Natural killer cell treated with Interleukin-12 subunit alpha and Interleukin-12 subunit beta and Interleukin-15 and Interleukin-18, amount 100 ng/mL, for 72 hours (primary cell): ENCODE results near the gene PRUNE1. TPM values are rescaled to one million over a fixed set of nuclear protein-coding genes. Genes with fewer than 3 reads are reported as not detected.

Source experiments
- ATAC-seq, 2 donors: fragments of 150-1000 bp; cut with Tn5 transposase in 1 of 2; sonication (Bioruptor Pico), chemical (Tn5 transposase) in 1 of 2; 2 replicates each; pipeline ENCODE4 v1.10.0; 2021
- DNase-seq: peaks from one replicate; pipeline ENCODE4 v3.0.0; 2022; ENCODE audit warnings: low spot score
- H3K27ac Mint-ChIP-seq, 2 donors: 1 replicate in 1 of 2; 2 replicates in 1 of 2; pipeline ENCODE4 v1.8.0; 2022; ENCODE audit warnings: mixed read lengths in 2 of 2, mild to moderate bottlenecking in 1 of 2, moderate library complexity in 1 of 2
- H3K27me3 Mint-ChIP-seq, 2 donors: 1 replicate in 1 of 2; 2 replicates in 1 of 2; pipeline ENCODE4 v1.8.0; 2022; ENCODE audit warnings: mixed read lengths in 2 of 2
- H3K36me3 Mint-ChIP-seq: one replicate; pipeline ENCODE4 v1.8.0; 2022; ENCODE audit warnings: mixed read lengths
- H3K4me1 Mint-ChIP-seq, 2 donors: 1 replicate in 1 of 2; 2 replicates in 1 of 2; pipeline ENCODE4 v1.8.0; 2022; ENCODE audit warnings: low read depth in 2 of 2, mixed read lengths in 2 of 2, mild to moderate bottlenecking in 1 of 2
- H3K4me3 Mint-ChIP-seq: one replicate; pipeline ENCODE4 v1.8.0; 2022; ENCODE audit warnings: mixed read lengths
- H3K9me3 Mint-ChIP-seq: 2 replicates; pipeline ENCODE4 v1.8.0; 2022; ENCODE audit warnings: mixed read lengths
- total RNA-seq, 2 donors: library from RNA; stranded (reverse); gene quantifications; one replicate each; pipeline ENCODE4 v1.2.3, GENCODE V29; 2022

The PRUNE1 gene
- total RNA-seq, 2 donors from 2014 or later = 12.7 to 13.1 TPM

DNA sequence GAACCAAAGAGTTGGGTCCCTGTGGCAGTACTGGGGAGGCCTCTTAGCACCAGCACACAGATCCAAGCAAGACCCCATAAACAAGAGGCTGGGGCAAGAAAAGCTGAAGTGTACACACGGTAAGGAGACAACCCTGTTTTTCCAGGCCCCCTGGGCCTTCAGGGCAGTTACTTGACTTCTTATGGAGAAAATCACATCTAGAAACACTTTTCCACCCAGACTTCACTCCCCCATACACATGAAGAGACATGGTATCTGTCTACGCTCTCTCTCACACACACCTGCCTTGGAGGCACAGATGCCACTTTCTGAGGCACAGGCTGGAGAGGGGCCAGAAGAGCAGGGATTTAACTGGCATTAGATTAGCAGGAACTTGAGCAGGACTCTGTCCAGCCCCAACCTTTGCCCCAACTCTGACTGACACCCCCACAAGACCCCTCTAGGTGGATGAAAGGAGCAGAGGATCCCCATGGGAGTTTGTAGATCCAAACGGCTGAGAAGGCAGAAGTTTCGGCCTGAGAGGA is 35.8 kb upstream of the PRUNE1 start:
- ATAC-seq (no peak), DNase-seq (no peak)
- H3K4me1 Mint-ChIP-seq = peaks cover 50 to 57% of the 10 kb centered on the region in 2 donors
- peak overlapping the region; percentile 88 for H3K4me3 Mint-ChIP-seq
- peaks cover 8% of the 10 kb centered on the region for H3K36me3 Mint-ChIP-seq
- H3K27ac Mint-ChIP-seq = peak overlapping the region; percentile 74 to 93
- H3K9me3 Mint-ChIP-seq = no peaks in the 10 kb centered on the region
- H3K27me3 Mint-ChIP-seq = no peaks in the 10 kb centered on the region

- Mint-ChIP-seq H3K27ac (peak overlapping the region; percentile 74 to 93), H3K4me1 (peaks cover 49 to 57% of the 10 kb centered on the region in 2 donors), H3K9me3 (no peaks in the 10 kb centered on the region), H3K36me3 (no peaks in the 10 kb centered on the region), H3K4me3 (peak overlapping the region; percentile 88), H3K27me3 (no peaks in the 10 kb centered on the region)
- ATAC-seq (no peak), DNase-seq (no peak)
These were observed 34.9 kb upstream of the PRUNE1 start for GRCh38 chr1:150973258-150973835.

- no peaks in the 10 kb centered on the region for H3K27me3 Mint-ChIP-seq
- peak; percentile 64 for DNase-seq
These were observed 34.2 kb upstream of the PRUNE1 start for GRCh38 chr1:150973836-150974579.

GRCh38 chr1:150974580-150975478 is 33.4 kb upstream of the PRUNE1 start, which contains the start of gene CERS2:
CERS2 (minus strand) TSS chr1:150974835; CDS start chr1:150969090, 5,745 bp downstream.
- Mint-ChIP-seq H3K27ac (peak within 1 kb of the TSS; percentile 79 to 93), H3K9me3 (no peaks in the 10 kb centered on the region), H3K4me1 (peaks cover 49 to 59% of the 10 kb centered on the region in 2 donors), H3K4me3 (peak within 1 kb of the TSS; percentile 88), H3K27me3 (no peaks in the 10 kb centered on the region), H3K36me3 (no peaks in the 10 kb centered on the region)
- DNase-seq = peak; percentile 83
- peak; percentile 78 to 85 for ATAC-seq

More at GRCh38 chr1:150973836-150974579, 34.2 kb upstream of the PRUNE1 start:
- peak; percentile 57 to 68 for ATAC-seq
- H3K27ac Mint-ChIP-seq = peak overlapping the region; percentile 74 to 93
- H3K36me3 Mint-ChIP-seq = no peaks in the 10 kb centered on the region
- peak overlapping the region; percentile 88 for H3K4me3 Mint-ChIP-seq
- peaks cover 52 to 56% of the 10 kb centered on the region in 2 donors for H3K4me1 Mint-ChIP-seq
- H3K9me3 Mint-ChIP-seq = no peaks in the 10 kb centered on the region

DNA sequence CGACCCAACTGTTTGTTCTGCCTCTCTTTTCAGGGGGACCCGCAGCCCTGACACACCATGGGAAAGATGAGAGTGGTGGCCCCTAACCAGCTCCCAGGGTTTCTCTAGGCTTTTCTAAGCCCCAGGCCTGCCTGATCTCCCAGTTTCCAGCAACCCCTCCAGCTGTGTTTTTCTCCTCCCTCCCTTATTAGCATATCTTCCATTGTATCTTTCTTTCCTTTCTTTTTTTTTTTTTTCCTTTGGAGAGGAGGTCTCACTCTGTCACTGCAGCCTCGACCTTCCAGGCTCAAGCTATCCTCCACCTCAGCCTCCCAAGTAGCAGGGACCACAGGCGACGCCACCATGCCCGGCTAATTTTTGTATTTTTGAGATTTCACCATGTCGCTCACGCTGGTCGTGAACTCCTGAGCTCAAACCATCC is 31.8 kb upstream of the PRUNE1 start:
- Mint-ChIP-seq H3K4me1 (peaks cover 38 to 47% of the 10 kb centered on the region in 2 donors), H3K4me3 (peak overlapping the region; percentile 84), H3K9me3 (no peaks in the 10 kb centered on the region), H3K27me3 (no peaks in the 10 kb centered on the region), H3K36me3 (no peaks in the 10 kb centered on the region), H3K27ac (peak overlapping the region; percentile 79 to 90)
- DNase-seq (no peak), ATAC-seq (no peak)

- ATAC-seq (peak; percentile 77 to 79), DNase-seq (peak; percentile 83)
- H3K36me3 Mint-ChIP-seq = no peaks in the 10 kb centered on the region
- H3K27ac Mint-ChIP-seq = peak overlapping the region; percentile 79 to 90
- H3K9me3 Mint-ChIP-seq = no peaks in the 10 kb centered on the region
- no peaks in the 10 kb centered on the region for H3K27me3 Mint-ChIP-seq
- H3K4me3 Mint-ChIP-seq = peak overlapping the region; percentile 84
- peaks cover 31 to 42% of the 10 kb centered on the region in 2 donors for H3K4me1 Mint-ChIP-seq
These were observed 31.2 kb upstream of the PRUNE1 start for GRCh38 chr1:150976879-150977694.

DNA sequence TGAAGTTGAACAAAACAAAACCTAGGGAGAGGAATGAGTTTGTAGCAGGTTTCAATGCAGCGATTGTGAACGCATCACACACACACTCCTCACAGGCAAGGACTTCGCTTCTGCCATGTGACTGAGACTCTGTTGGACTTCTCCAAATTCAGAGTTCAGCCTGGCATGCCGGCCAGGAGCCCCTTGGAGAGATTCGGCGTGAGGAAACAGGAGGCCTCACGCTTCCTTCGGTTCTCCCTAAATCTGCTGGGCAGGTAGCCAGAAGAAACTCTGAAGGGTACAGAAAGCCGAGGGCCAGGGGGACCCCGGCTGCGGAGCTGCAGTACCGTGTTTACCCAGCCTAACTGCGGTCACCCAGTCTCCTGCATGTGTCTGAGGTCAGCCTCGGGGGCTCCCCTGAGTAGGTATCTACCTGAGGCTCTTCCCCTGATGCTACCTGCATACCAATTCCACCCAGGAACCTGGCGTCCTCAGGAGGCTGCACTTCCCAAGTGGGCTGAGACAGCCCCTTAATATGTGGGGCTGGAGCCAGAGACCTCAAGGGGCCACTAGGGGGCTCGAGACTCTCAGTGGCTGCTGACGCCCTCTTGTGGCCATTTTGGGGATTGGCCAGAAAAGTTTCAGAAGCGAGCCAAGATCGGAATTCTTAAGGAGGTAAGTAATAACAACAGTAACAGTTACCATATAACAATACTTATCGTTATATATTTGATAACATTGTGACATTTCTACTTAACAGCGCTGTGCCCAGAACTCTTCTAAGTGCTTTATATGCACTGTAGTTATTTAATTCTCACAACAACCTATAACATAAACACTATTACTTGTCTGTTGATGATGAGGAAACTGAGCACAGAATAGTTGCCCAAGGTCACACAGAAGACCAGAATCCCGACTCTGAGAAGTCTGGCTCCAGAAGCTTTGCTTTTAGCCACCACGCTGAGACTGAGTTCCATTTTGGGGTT is 28.9 kb upstream of the PRUNE1 start:
- peak overlapping the region in 1 of 2 donors; percentile 41 for H3K27ac Mint-ChIP-seq
- H3K4me3 Mint-ChIP-seq = peak overlapping the region; percentile 30
- no peaks in the 10 kb centered on the region for H3K9me3 Mint-ChIP-seq
- ATAC-seq (peak; percentile 65 to 78), DNase-seq (peak; percentile 89)
- H3K4me1 Mint-ChIP-seq = peaks cover 18 to 29% of the 10 kb centered on the region in 2 donors
- H3K36me3 Mint-ChIP-seq = no peaks in the 10 kb centered on the region
- H3K27me3 Mint-ChIP-seq = no peaks in the 10 kb centered on the region

DNA sequence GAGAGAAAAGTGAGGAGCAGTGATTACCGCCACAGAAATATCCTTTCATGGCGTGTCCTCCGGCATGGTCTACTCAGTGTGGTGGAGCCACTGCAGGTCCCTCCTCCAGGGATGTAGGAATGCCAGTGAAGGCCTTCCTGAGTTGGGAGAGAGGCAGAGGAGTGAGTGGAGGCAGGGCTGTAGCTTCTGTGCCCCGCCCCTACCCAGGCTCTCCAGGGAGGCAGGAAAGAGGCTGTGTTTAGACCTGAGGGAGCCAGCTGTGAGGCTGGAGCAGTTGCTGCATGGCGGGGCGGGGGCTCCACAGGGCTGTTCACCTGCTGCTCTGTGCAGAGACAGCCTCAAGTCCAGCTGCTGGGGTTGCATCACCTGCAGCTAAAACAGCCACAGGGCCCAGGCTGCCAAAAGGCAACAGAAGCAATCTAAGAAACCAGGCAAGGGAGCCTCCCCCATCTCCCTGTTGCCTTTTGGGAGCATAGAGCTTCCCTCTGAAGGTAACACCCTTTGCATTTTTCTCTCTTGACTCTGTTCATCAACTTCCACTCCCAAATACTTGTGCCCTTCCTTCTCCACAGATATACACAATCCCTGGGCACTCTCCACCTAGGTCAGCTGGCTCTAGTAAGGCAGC is 27.0 kb upstream of the PRUNE1 start:
- no peaks in the 10 kb centered on the region for H3K27me3 Mint-ChIP-seq
- ATAC-seq (no peak), DNase-seq (no peak)
- no peaks in the 10 kb centered on the region for H3K9me3 Mint-ChIP-seq
- H3K27ac Mint-ChIP-seq = no peak overlapping the region
- H3K4me3 Mint-ChIP-seq = no peak overlapping the region
- no peaks in the 10 kb centered on the region for H3K36me3 Mint-ChIP-seq
- H3K4me1 Mint-ChIP-seq = peaks cover 14 to 26% of the 10 kb centered on the region in 2 donors

DNA sequence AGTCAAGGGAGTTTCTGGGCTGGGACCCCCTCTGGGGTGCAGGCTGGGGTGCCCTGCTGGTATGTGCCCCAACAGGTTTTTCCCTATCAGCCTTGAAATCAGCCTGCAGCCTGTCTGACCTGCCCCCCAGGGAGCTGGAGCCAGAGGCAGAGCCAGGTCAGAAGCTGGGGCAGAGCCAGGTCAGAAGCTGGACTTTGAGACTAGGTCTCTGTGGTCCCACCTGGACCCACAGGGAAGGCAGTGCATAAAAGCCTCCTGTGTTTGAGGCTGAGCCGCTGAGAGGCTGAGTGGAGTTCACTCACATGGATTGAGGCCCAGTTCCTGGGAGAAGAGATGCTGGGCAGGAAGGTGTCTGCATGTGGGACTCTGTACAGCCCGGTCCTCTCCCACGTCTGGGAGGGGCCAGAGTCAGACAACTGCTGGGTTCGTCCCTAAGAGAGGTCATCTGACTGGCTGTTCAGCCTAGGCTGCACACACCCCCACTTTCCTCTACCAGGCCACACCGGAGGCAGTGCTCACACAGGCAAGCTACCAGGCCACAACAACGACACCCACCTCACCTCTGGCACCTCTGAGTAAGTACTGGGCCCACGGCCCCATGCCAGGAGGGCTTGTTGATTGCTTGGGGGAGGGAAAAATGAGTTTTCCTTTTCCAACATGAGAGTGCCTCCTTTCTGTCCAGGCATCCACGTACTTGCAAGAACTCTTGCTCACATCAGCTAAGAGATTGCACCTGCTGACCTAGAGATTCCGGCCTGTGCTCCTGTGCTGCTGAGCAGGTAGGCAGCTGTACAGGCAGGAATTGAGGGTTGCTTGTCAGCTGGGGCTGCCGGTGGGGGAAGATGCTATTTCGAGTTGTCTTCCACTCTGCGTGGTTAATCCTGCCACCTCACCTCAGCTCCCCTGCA is 26.2 kb upstream of the PRUNE1 start, which contains the start of gene ANXA9:
ANXA9 (plus strand) TSS at position 488 of the 908 bp plus-strand sequence. CDS start 814 bp downstream, outside the sequence.
- Mint-ChIP-seq H3K36me3 (no peaks in the 10 kb centered on the region), H3K4me1 (peaks cover 7 to 19% of the 10 kb centered on the region in 2 donors), H3K27ac (no peak within 1 kb of the TSS), H3K4me3 (no peak within 1 kb of the TSS), H3K9me3 (no peaks in the 10 kb centered on the region), H3K27me3 (no peaks in the 10 kb centered on the region)
- DNase-seq (no peak), ATAC-seq (no peak)

- H3K36me3 Mint-ChIP-seq = no peaks in the 10 kb centered on the region
- H3K4me3 Mint-ChIP-seq = no peak overlapping the region
- H3K4me1 Mint-ChIP-seq = no peaks in the 10 kb centered on the region
- no peaks in the 10 kb centered on the region for H3K27me3 Mint-ChIP-seq
- ATAC-seq (no peak), DNase-seq (no peak)
- no peaks in the 10 kb centered on the region for H3K9me3 Mint-ChIP-seq
- no peak overlapping the region for H3K27ac Mint-ChIP-seq
These were observed 22.9 kb upstream of the PRUNE1 start for GRCh38 chr1:150985179-150985825.
